Stimulated activated CD4-positive, alpha-beta T cell treated with anti-CD3 and anti-CD28 coated beads, Interleukin-1b, Interleukin-23, amount 100 ng/mL, for 1 hour (primary cell): Measurements from ENCODE around the gene SETD6.
"Not testable (repeated sequence)": the region's sequence is repeated elsewhere in the genome, so short reads cannot be mapped to it uniquely, and the experiment has no call there.

Source experiments
- DNase-seq, 2 donors: peaks; one replicate each; pipeline ENCODE4 v3.0.0-alpha.2; 2020; ENCODE audit warnings: low read depth in 2 of 2

Gene SETD6

GRCh38 chr16:58537124-58537906 is 22.0 kb downstream of the SETD6 start:
- DNase-seq: no peak

GRCh38 chr16:58541711-58542110 is 26.4 kb downstream of the SETD6 start:
- no peak for DNase-seq

GRCh38 chr16:58542291-58542690 is 27.0 kb downstream of the SETD6 start:
- DNase-seq: no peak

GRCh38 chr16:58543685-58544084 is 28.4 kb downstream of the SETD6 start:
- no peak for DNase-seq

DNA sequence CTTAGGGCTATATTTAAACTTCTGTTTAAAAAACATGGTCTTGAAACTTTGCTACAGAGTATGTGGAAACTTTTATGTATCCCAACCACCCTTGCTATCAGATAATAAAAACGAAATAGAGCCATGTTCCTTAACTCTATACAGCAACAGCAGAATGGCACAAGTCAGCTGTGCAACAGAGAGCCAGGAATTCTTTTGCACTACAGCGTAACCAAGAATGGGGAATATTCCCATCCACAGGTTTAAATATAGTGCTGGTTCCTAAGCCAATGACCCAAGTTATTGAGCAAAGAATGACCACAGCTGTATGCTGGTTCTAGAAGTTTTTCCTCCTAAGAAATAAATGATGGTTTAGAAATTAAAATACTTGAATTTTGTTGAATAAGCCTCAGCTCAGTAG is 33.1 kb downstream of the SETD6 start:
- no peak for DNase-seq

DNA sequence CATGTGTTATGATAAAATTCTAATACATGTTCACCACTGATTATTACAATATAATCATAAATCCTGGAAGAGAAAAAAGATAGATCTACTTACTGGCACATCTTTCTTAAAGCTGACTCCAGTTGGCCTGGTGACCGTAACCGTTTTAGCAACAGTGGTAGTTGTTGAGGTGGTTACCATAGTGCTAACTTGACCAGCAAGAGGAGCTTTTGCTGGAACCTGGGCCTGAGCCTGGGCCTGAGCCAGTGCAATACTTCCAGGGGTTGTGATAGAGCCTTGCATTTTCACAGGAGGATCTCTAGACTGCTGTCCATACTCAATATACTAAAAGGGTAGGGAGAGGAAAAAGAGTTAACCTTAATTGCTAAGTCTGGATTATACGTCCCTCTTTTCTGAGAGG is 36.2 kb downstream of the SETD6 start:
- DNase-seq: no peak

GRCh38 chr16:58556678-58557077 is 41.4 kb downstream of the SETD6 start:
- DNase-seq: no peak

DNA sequence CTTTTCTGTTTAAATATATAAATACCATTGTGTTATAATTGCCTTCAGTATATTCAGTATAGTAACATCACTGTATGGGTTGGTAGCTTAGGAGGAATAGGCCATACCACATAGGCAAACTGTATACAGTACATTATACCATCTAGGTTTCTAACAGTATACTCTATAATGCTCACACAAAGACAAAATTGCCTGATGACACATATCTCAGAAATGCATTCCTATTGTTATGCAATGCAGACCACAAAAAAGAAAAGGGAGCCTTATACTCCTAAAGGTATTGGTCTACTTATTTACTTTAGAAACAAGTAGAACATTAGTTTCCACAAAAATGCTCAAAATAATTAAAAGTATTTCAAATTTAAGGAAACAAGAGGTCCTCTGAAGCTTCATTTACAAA is 47.9 kb downstream of the SETD6 start:
- DNase-seq: no peak

DNA sequence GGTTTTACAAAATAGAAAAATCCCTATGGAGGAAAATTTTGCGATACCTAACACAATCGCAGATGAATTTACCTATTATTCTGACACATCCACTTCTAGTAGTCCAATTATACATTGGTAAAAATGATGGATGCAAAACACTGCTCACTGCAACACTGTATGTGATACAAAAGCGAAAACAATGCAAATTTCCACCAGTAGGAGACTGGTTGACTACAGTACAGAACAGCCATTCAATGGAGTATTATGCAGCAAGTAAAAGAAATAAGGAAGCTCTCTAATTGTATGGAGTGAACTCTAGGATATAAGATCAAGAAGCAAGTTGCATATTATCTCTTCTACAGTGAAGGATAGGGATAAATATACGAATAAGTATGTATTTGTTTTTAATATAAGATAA is 48.5 kb downstream of the SETD6 start:
- no peak for DNase-seq

DNA sequence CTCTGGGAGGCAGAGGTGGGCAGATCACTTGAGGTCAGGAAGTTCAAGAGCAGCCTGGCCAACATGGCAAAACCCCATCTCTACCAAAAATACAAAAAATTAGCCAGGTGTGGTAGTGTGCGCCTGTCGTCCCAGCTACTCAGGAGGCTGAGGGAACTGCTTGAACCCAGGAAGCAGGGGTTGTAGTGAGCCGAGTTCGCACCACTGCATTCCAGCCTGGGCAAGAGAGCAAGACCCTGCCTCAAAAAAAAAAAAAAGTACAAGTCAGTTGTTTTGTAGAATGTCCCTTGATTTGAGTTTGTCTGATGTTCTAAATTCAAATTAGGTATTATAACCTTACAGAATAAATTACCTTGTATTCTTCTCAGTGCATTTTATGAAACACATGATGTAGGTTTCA is 50.4 kb downstream of the SETD6 start:
- not testable (repeated sequence) for DNase-seq
